ACC112 (cell line): ENCODE measurements around the gene IQGAP3.
A peak's percentile ranks its signal among the peaks of the same experiment; 100 is the strongest.
"Not testable (repeated sequence)": the region's sequence is repeated elsewhere in the genome, so short reads cannot be mapped to it uniquely, and the experiment has no call there.

ENCODE experiments used
- H2AFZ ChIP-seq: fragments of 200-600 bp; sonication (generic); one replicate; pipeline ENCODE4 v1.6.0; 2017; ENCODE audit warnings: antibody characterized with exemption, low read length; ENCODE audit not compliant: unreplicated experiment
- H3K27ac ChIP-seq: fragments of 200-600 bp; sonication (generic); 2 replicates; pipeline ENCODE4 v1.5.1; 2014; ENCODE audit warnings: low read depth, mild to moderate bottlenecking, antibody characterized with exemption, low read length, moderate library complexity
- H3K27me3 ChIP-seq: fragments of 200-600 bp; sonication (generic); 2 replicates; pipeline ENCODE4 v1.6.1; 2014; ENCODE audit warnings: mild to moderate bottlenecking, antibody characterized with exemption, low read length, moderate library complexity, mixed read lengths; ENCODE audit not compliant: insufficient read depth
- H3K36me3 ChIP-seq: fragments of 200-600 bp; sonication (generic); 2 replicates; pipeline ENCODE4 v1.6.1; 2016; ENCODE audit warnings: mild to moderate bottlenecking, antibody characterized with exemption, low read length, moderate library complexity, mixed read lengths; ENCODE audit not compliant: insufficient read depth
- H3K4me1 ChIP-seq: fragments of 200-600 bp; sonication (generic); one replicate; pipeline ENCODE4 v1.6.1; 2016; ENCODE audit warnings: low read length, mixed read lengths; ENCODE audit not compliant: insufficient read depth, unreplicated experiment, control insufficient read depth
- H3K4me3 ChIP-seq: fragments of 200-600 bp; sonication (generic); 2 replicates; pipeline ENCODE4 v1.5.1; 2014; ENCODE audit warnings: mild to moderate bottlenecking, low read depth, low read length
- H3K79me2 ChIP-seq: fragments of 200-600 bp; sonication (generic); one replicate; pipeline ENCODE4 v1.6.0; 2016; ENCODE audit warnings: low read length; ENCODE audit not compliant: control insufficient read depth, unreplicated experiment, insufficient read depth

Gene IQGAP3

DNA sequence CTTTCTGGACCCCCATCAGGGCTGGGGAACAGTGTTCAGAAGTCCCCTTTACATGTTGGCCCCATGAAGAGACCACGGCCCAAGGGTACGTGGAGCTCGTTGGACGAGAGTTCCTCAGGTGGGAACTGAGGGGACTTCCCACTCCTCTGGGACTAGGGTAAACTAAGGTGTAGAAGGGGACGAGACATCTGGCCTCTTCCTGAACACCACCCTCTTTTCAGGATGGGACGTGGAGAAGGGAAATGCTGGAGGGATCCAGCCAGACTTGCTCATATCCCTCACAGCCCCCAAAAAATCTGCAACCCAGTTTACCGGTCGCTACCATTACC lies 21.3 kb upstream of the IQGAP3 start:
- H3K36me3 ChIP-seq = no peaks in the 10 kb centered on the region
- no peaks in the 10 kb centered on the region for H3K27me3 ChIP-seq
- peaks cover 6% of the 10 kb centered on the region for H3K4me1 ChIP-seq
- no peak overlapping the region for H3K27ac ChIP-seq
- no peak overlapping the region for H2AFZ ChIP-seq
- H3K4me3 ChIP-seq = no peak overlapping the region
- no peaks in the 10 kb centered on the region for H3K79me2 ChIP-seq

DNA sequence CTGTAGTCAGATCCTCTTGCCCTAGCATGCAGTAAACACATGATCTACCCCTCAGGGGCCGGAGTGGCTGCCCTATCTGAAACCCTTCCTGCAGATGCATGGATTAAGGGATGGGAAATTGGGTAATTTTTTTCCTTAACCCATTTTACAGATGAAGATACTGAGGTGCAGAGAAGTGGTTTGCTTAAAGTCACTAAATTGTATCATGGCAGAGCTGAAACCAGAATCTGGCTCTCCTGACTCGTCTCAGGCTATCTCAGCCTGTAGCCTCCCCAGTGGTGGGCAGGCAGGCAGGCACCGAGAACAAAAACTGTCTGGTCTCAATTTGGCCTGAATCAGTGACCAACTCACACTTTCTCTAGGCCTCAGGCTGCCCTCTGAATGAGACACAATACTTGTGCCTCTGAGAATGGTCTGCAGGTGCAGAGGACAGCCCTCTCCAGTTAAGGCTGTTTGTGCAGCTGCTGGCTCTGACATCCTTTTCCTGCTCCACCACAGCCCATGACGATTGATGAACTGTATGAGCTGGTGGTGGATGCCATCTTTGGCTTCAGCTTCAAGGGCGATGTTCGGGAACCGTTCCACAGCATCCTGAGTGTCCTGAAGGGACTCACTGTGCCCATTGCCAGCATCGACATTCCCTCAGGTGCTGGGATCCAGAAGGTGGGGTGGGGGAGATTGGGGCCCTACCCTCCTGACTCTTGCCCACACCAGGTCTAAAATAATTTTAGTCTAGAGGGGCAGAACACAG lies 20.7 kb upstream of the IQGAP3 start:
- no peak overlapping the region; the same call in 1 of the 2 replicates for H3K4me3 ChIP-seq
- H3K36me3 ChIP-seq = no peaks in the 10 kb centered on the region
- no peak overlapping the region for H2AFZ ChIP-seq
- no peak overlapping the region for H3K27ac ChIP-seq
- H3K27me3 ChIP-seq = no peaks in the 10 kb centered on the region
- no peaks in the 10 kb centered on the region for H3K79me2 ChIP-seq
- peaks cover 6% of the 10 kb centered on the region for H3K4me1 ChIP-seq

DNA sequence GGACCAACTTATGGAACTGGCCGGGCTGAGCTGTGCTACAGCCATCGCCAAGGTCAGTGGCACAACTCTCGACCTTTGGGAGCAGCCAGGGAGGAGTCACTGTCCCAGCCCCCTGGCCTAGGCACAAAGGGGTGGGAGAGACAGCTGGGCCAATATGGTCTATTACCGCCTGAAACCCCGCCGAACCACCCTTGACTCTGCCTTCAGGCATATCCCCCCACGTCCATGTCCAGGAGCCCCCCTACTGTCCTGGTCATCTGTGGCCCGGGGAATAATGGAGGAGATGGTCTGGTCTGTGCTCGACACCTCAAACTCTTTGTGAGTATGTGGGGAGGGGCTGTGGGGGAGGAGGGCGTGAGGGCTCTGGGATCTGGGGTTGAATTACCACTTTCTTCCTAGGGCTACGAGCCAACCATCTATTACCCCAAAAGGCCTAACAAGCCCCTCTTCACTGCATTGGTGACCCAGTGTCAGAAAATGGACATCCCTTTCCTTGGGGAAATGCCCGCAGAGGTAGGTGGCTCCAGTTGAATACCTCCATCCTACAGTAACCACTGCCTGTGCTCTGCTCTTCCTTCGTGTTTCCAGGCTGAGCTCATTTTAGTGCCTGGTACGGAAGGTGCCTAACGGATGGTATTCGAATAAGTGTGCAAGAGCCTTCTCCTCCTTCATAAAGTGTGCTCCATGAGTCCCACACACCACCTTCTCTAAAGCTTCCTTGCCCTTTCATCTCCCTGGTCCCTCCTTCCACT lies 20.0 kb upstream of the IQGAP3 start:
- Histone ChIP-seq H3K4me3 (peak overlapping the region; percentile 82), H3K4me1 (peaks cover 6% of the 10 kb centered on the region), H3K79me2 (no peaks in the 10 kb centered on the region), H2AFZ (peak overlapping the region; percentile 29), H3K27ac (no peak overlapping the region), H3K36me3 (no peaks in the 10 kb centered on the region), H3K27me3 (no peaks in the 10 kb centered on the region)

DNA sequence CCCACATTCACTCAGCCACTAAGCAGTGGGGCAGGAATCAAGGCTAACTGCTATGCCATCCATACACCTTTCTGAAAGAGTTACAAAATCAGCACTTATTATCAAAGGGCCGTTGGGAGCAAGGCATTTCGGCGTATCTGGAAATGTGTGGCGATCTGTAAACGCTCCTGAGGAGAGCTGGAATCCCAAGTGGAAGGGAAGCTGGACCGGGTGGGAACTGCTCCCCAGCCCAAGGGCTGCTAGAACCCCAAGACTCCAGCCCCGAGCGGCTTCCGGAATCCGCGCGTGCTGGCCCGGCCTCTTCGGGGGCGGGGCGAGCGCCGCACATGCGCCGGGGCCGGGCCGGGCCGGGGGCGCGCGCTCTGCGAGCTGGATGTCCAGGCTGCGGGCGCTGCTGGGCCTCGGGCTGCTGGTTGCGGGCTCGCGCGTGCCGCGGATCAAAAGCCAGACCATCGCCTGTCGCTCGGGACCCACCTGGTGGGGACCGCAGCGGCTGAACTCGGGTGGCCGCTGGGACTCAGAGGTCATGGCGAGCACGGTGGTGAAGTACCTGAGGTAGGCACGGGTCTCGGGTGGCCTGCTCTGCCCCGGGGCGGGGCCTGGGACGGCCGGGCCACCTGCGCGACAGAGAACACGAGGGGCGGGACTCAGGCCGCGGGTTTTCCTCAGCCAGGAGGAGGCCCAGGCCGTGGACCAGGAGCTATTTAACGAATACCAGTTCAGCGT lies 19.2 kb upstream of the IQGAP3 start, which contains the start of gene NAXE:
TSS of gene NAXE (plus strand) at position 345 of the 726 bp plus-strand sequence. CDS start at position 374, 29 bp downstream.
- Histone ChIP-seq H3K4me3 (peak within 1 kb of the TSS; percentile 82), H3K36me3 (no peaks in the 10 kb centered on the region)

DNA sequence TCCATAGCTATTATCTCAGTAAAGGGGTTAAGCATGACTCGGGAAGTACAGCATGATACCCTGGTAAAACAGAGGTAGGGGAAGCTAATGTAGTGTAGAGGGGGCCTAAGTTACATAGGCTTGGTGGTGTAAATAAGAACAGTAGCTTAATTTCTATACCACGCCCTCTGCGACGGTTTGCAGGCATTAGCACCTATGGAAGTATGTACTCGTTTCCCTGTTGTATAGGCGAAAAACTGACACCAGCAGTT lies 18.7 kb upstream of the IQGAP3 start:
- no peaks in the 10 kb centered on the region for H3K79me2 ChIP-seq
- H3K27ac ChIP-seq = no peak overlapping the region
- H3K36me3 ChIP-seq = no peaks in the 10 kb centered on the region
- H3K27me3 ChIP-seq = no peaks in the 10 kb centered on the region
- H2AFZ ChIP-seq = peak overlapping the region; percentile 62
- peaks cover 6% of the 10 kb centered on the region for H3K4me1 ChIP-seq
- peak overlapping the region; percentile 82 for H3K4me3 ChIP-seq

More for the DNA sequence above, 19.2 kb upstream of the IQGAP3 start, which contains the start of gene NAXE:
- peaks cover 6% of the 10 kb centered on the region for H3K4me1 ChIP-seq
- H2AFZ ChIP-seq = peak within 1 kb of the TSS; percentile 62
- H3K79me2 ChIP-seq = no peaks in the 10 kb centered on the region
- no peaks in the 10 kb centered on the region for H3K27me3 ChIP-seq
- no peak within 1 kb of the TSS for H3K27ac ChIP-seq

DNA sequence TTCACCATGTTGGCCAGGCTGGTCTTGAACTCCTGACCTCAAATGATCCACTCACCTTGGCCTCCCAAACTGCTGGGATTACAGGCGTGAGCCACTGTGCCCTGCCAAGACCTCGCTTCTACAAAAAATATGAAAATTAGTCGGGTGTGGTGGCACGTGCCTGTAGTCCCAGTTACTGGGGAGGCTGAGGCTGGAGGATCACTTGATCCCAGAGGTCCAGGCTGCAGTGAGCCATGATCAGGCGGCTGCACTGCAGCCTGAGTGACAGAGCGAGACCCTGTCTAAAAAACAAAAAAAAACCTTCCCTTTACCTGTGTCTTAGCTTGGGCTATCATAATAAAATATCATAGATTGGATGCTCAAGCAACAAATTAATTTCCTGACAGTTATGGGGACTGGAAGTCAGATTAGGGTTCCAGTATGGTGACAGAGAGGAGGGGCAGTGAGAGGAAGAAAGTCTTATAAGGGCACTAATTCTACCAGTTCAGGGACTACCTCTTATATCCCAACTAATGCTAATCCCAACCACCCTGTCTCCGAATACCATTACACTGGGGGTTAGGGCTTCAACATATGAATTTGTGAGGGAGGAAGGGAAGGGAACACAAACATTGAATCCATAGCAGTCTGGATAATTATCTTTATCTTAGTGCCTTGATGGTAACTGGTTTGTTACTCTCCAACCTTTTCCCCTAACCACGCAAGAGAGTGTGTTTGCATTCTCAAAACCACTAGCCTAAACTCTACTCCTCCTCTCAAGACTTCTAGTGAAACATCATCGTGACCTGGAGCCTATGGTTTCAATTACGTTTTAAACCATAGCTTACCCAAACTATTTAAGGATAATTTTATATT lies 18.2 kb upstream of the IQGAP3 start:
- Histone ChIP-seq H3K79me2 (no peaks in the 10 kb centered on the region), H3K4me3 (peak overlapping the region; percentile 82), H3K4me1 (peaks cover 6% of the 10 kb centered on the region), H3K27me3 (no peaks in the 10 kb centered on the region), H3K27ac (no peak overlapping the region), H3K36me3 (no peaks in the 10 kb centered on the region), H2AFZ (peak overlapping the region; percentile 62)

GRCh38 chr1:156589546-156589945 lies 17.2 kb upstream of the IQGAP3 start:
- peaks cover 6% of the 10 kb centered on the region for H3K4me1 ChIP-seq
- H3K36me3 ChIP-seq = no peaks in the 10 kb centered on the region
- H3K79me2 ChIP-seq = no peaks in the 10 kb centered on the region
- H3K27me3 ChIP-seq = no peaks in the 10 kb centered on the region
- no peak overlapping the region for H3K27ac ChIP-seq
- no peak overlapping the region for H2AFZ ChIP-seq
- no peak overlapping the region for H3K4me3 ChIP-seq

GRCh38 chr1:156587927-156588326 lies 15.6 kb upstream of the IQGAP3 start:
- not testable (repeated sequence) for H3K4me1 ChIP-seq, H3K79me2 ChIP-seq, H3K36me3 ChIP-seq, H3K4me3 ChIP-seq, H3K27me3 ChIP-seq, H2AFZ ChIP-seq, H3K27ac ChIP-seq

- no peaks in the 10 kb centered on the region for H3K36me3 ChIP-seq
- H3K27ac ChIP-seq = no peak overlapping the region
- peaks cover 6% of the 10 kb centered on the region for H3K4me1 ChIP-seq
- no peak overlapping the region for H2AFZ ChIP-seq
- no peaks in the 10 kb centered on the region for H3K79me2 ChIP-seq
- no peak overlapping the region for H3K4me3 ChIP-seq
- H3K27me3 ChIP-seq = no peaks in the 10 kb centered on the region
These were observed 14.6 kb upstream of the IQGAP3 start for GRCh38 chr1:156586892-156587477.

DNA sequence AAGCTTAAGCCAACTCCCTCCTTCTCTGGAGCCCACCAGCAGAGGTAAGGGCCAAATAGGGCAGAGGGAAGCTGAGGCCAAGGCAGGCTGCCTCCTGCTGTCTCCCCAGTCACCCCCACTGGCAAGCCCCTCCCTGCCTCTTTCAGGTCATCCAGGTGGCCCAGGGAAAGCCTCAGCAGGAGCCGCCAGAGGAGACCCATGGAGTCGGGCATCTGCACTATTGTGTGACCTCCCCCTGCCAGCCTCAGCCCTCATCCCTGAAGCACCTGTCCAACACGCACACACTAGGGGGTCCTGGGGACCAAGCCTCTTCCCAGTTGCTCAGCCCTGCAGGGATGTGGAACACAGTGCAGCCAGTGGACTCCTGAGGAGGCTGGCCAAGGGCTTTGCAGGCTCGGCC lies 14.0 kb upstream of the IQGAP3 start:
- H3K27ac ChIP-seq = no peak overlapping the region
- H3K79me2 ChIP-seq = no peaks in the 10 kb centered on the region
- peaks cover 6% of the 10 kb centered on the region for H3K4me1 ChIP-seq
- H3K36me3 ChIP-seq = no peaks in the 10 kb centered on the region
- no peaks in the 10 kb centered on the region for H3K27me3 ChIP-seq
- no peak overlapping the region for H3K4me3 ChIP-seq
- H2AFZ ChIP-seq = no peak overlapping the region
